Endodermal cell (in vitro differentiated cells): Measurements from ENCODE around the gene TMEM38A. TPM values are rescaled to one million over a fixed set of nuclear protein-coding genes. Genes with fewer than 3 reads are reported as not detected.

Experiments used
- DNase-seq: peaks from one replicate; pipeline ENCODE4 v3.0.0-alpha.2; 2017
- H3K27ac ChIP-seq: 2 replicates; pipeline ENCODE4 v1.5.1; 2013; ENCODE audit warnings: mild to moderate bottlenecking, low read depth, low read length, moderate library complexity
- H3K27me3 ChIP-seq: 2 replicates; pipeline ENCODE4 v1.6.1; 2013; ENCODE audit warnings: mild to moderate bottlenecking, low read length, moderate library complexity; ENCODE audit not compliant: insufficient read depth, control insufficient read depth, poor library complexity, severe bottlenecking
- H3K36me3 ChIP-seq: 2 replicates; pipeline ENCODE4 v1.7.0; 2013; ENCODE audit warnings: mild to moderate bottlenecking, low read length, moderate library complexity; ENCODE audit not compliant: control insufficient read depth, insufficient read depth
- H3K4me1 ChIP-seq: one replicate; pipeline ENCODE4 v1.7.0; 2013; ENCODE audit warnings: low read length; ENCODE audit not compliant: control insufficient read depth, insufficient read depth
- H3K4me3 ChIP-seq: 2 replicates; pipeline ENCODE4 v1.5.1; 2013; ENCODE audit warnings: mild to moderate bottlenecking, low read length, moderate library complexity
- H3K9ac ChIP-seq: 2 replicates; pipeline ENCODE4 v1.6.1; 2013; ENCODE audit warnings: mild to moderate bottlenecking, low read length, moderate library complexity; ENCODE audit not compliant: poor library complexity, severe bottlenecking; ENCODE audit errors: extremely low read depth
- H3K9me3 ChIP-seq: 2 replicates; pipeline ENCODE4 v1.6.1; 2013; ENCODE audit warnings: mild to moderate bottlenecking, low read length, moderate library complexity; ENCODE audit not compliant: control insufficient read depth
- H3K27ac Mint-ChIP-seq: 2 replicates; pipeline ENCODE4 v1.8.0; 2020; ENCODE audit warnings: mixed read lengths
- H3K27me3 Mint-ChIP-seq: 2 replicates; pipeline ENCODE4 v1.8.0; 2021; ENCODE audit warnings: mild to moderate bottlenecking, mixed read lengths; ENCODE audit not compliant: insufficient read depth
- H3K36me3 Mint-ChIP-seq: 2 replicates; pipeline ENCODE4 v1.8.0; 2020; ENCODE audit warnings: low read depth, mixed read lengths
- H3K4me1 Mint-ChIP-seq: 2 replicates; pipeline ENCODE4 v1.8.0; 2020; ENCODE audit warnings: mixed read lengths
- H3K4me3 Mint-ChIP-seq: 2 replicates; pipeline ENCODE4 v1.8.0; 2020; ENCODE audit warnings: mild to moderate bottlenecking, moderate library complexity, mixed read lengths
- H3K9me3 Mint-ChIP-seq: 2 replicates; pipeline ENCODE4 v1.8.0; 2020; ENCODE audit warnings: mild to moderate bottlenecking, mixed read lengths
- CTCF ChIP-seq: fragments of 200-600 bp; sonication (generic); conservative IDR thresholded peaks from 2 replicates; pipeline ENCODE4 v1.5.0; 2021; ENCODE audit warnings: antibody characterized with exemption, mild to moderate bottlenecking
- WGBS, 2 experiments: methylation state at CpG; one replicate each; pipeline versions ENCODE4 v1.1.5 to v1.1.7; 2013; ENCODE audit warnings: missing lambda C conversion rate in 2 of 2, mixed read lengths in 1 of 2; ENCODE audit not compliant: insufficient coverage in 1 of 2, insufficient read length in 1 of 2; 5-methylcytosine and 5-hydroxymethylcytosine counted together
- total RNA-seq, 2 donors: library from RNA; stranded (reverse); fragmentation: NEBNext Ultra II Directional in 1 of 2; extraction: Animal tissue kit (Norgen Biotek cat#: 25700) in 1 of 2; gene quantifications; 2 replicates in 1 of 2; 3 replicates in 1 of 2; pipeline ENCODE4 v1.2.1, GENCODE V29; 2021

The TMEM38A gene
- total RNA-seq, 2 donors from 2014 or later = 5.1 to 6.8 TPM

GRCh38 chr19:16715611-16716010, 54.7 kb downstream of the TMEM38A start:
- no peak for TF ChIP-seq CTCF
- H3K27ac ChIP-seq = no peak overlapping the region
- no peak overlapping the region for H3K4me3 ChIP-seq
- no peaks in the 10 kb centered on the region for H3K27me3 ChIP-seq
- 50 to 77% methylated on average over 2 to 3 of the region's 3 CpGs for WGBS, 2 experiments
- no peaks in the 10 kb centered on the region for H3K4me1 Mint-ChIP-seq
- no peak overlapping the region for H3K27ac Mint-ChIP-seq
- no peaks in the 10 kb centered on the region for H3K36me3 Mint-ChIP-seq
- H3K27me3 Mint-ChIP-seq = no peaks in the 10 kb centered on the region
- H3K9me3 ChIP-seq = no peaks in the 10 kb centered on the region
- DNase-seq = no peak
- no peak overlapping the region for H3K9ac ChIP-seq
- H3K4me1 ChIP-seq = no peaks in the 10 kb centered on the region
- no peak overlapping the region for H3K4me3 Mint-ChIP-seq
- no peaks in the 10 kb centered on the region for H3K36me3 ChIP-seq
- no peaks in the 10 kb centered on the region for H3K9me3 Mint-ChIP-seq

GRCh38 chr19:16721051-16721450, 60.1 kb downstream of the TMEM38A start:
- H3K27ac ChIP-seq = no peak overlapping the region
- H3K36me3 Mint-ChIP-seq = no peaks in the 10 kb centered on the region

GRCh38 chr19:16722591-16722990, 61.7 kb downstream of the TMEM38A start:
- Histone ChIP-seq H3K27me3 (no peaks in the 10 kb centered on the region), H3K27ac (no peak overlapping the region), H3K9me3 (no peaks in the 10 kb centered on the region), H3K4me1 (no peaks in the 10 kb centered on the region), H3K9ac (no peak overlapping the region), H3K36me3 (no peaks in the 10 kb centered on the region), H3K4me3 (no peak overlapping the region)
- no peak for DNase-seq
- Mint-ChIP-seq H3K27me3 (peaks cover 2% of the 10 kb centered on the region), H3K4me1 (no peaks in the 10 kb centered on the region), H3K36me3 (no peaks in the 10 kb centered on the region), H3K27ac (no peak overlapping the region), H3K9me3 (peaks cover 16% of the 10 kb centered on the region), H3K4me3 (no peak overlapping the region)
- 79 to 85% methylated on average over 3 of the region's 3 CpGs for WGBS, 2 experiments
- no peak for TF ChIP-seq CTCF

More at GRCh38 chr19:16721051-16721450, 60.1 kb downstream of the TMEM38A start:
- 82 to 87% methylated on average over 6 to 7 of the region's 7 CpGs for WGBS, 2 experiments
- Mint-ChIP-seq H3K4me3 (no peak overlapping the region), H3K27ac (no peak overlapping the region), H3K4me1 (no peaks in the 10 kb centered on the region), H3K9me3 (peaks cover 16% of the 10 kb centered on the region), H3K27me3 (peaks cover 2% of the 10 kb centered on the region)
- no peak overlapping the region for H3K4me3 ChIP-seq
- no peaks in the 10 kb centered on the region for H3K36me3 ChIP-seq
- H3K27me3 ChIP-seq = no peaks in the 10 kb centered on the region
- DNase-seq = no peak
- H3K9ac ChIP-seq = no peak overlapping the region
- no peaks in the 10 kb centered on the region for H3K4me1 ChIP-seq
- TF ChIP-seq CTCF = no peak
- no peaks in the 10 kb centered on the region for H3K9me3 ChIP-seq
